IMR-90 (cell line): ENCODE data around the gene TSTD1. TPM values are rescaled to one million over a fixed set of nuclear protein-coding genes. Genes with fewer than 3 reads are reported as not detected.

ENCODE experiments used
- ATAC-seq: fragments of 200-7000 bp; cut with Tn5 transposase; 2 replicates; pipeline ENCODE4 v1.9.1; 2020; ENCODE audit warnings: low read depth, mild to moderate bottlenecking, moderate library complexity
- BruUV-seq: library from RNA; stranded (reverse); fragments of 400-500 nt; replicated peaks from 2 replicates; lab custom pipeline; 2021; lab: Mats Ljungman, UMichigan
- CTCF ChIA-PET: fragments of 300-600 bp; formaldehyde crosslinking; extraction: SDS; loops from one replicate; lab custom pipeline; 2021; ENCODE audit warnings: antibody characterized with exemption; lab: Yijun Ruan, JAX
- POLR2A ChIA-PET: fragments of 300-600 bp; sonication (Branson Sonifier 250); formaldehyde crosslinking; loops from one replicate; lab custom pipeline; 2022; ENCODE audit warnings: antibody characterized with exemption; ENCODE audit not compliant: unreplicated experiment; lab: Charles Lee
- DNase-seq: peaks from one replicate; pipeline ENCODE4 v3.0.0; 2013
- H2AFZ ChIP-seq: replicated peaks from 2 replicates; pipeline ENCODE3; 2013; ENCODE audit warnings: low read length, mild to moderate bottlenecking; ENCODE audit not compliant: poor library complexity
- H2AK5ac ChIP-seq: 2 replicates; pipeline ENCODE4 v1.6.1; 2013; ENCODE audit warnings: low read depth, low read length, inconsistent platforms
- H2AK9ac ChIP-seq: replicated peaks from 2 replicates; pipeline ENCODE3; 2013; ENCODE audit warnings: mild to moderate bottlenecking, low read depth, low read length, moderate library complexity; ENCODE audit not compliant: poor library complexity
- H2BK120ac ChIP-seq: 2 replicates; pipeline ENCODE4 v1.6.1; 2013; ENCODE audit warnings: low read depth, low read length, inconsistent platforms
- H2BK15ac ChIP-seq: 3 replicates; pipeline ENCODE4 v1.6.1; 2013; ENCODE audit warnings: low read depth, low read length, inconsistent platforms
- H2BK20ac ChIP-seq: 2 replicates; pipeline ENCODE4 v1.6.1; 2013; ENCODE audit warnings: low read depth, mild to moderate bottlenecking, inconsistent platforms, low read length, moderate library complexity
- H2BK5ac ChIP-seq: 2 replicates; pipeline ENCODE4 v1.6.1; 2013; ENCODE audit warnings: mild to moderate bottlenecking, low read depth, low read length, inconsistent platforms; ENCODE audit not compliant: poor library complexity, severe bottlenecking
- H3K14ac ChIP-seq: replicated peaks from 2 replicates; pipeline ENCODE4 v1.6.1; 2013; ENCODE audit warnings: low read depth, low read length, inconsistent platforms
- H3K18ac ChIP-seq: 2 replicates; pipeline ENCODE4 v1.6.1; 2013; ENCODE audit warnings: low read depth, low read length, control low read depth
- H3K23ac ChIP-seq: 2 replicates; pipeline ENCODE4 v1.6.1; 2013; ENCODE audit warnings: low read depth, low read length, inconsistent platforms
- H3K27ac ChIP-seq: 2 replicates; pipeline ENCODE4 v1.5.1; 2013; ENCODE audit warnings: mild to moderate bottlenecking, control low read depth, low read length; ENCODE audit not compliant: insufficient read depth
- H3K27me3 ChIP-seq: 2 replicates; pipeline ENCODE4 v1.6.1; 2013; ENCODE audit warnings: low read length; ENCODE audit not compliant: control insufficient read depth, insufficient read depth
- H3K36me3 ChIP-seq: 2 replicates; pipeline ENCODE4 v1.6.1; 2013; ENCODE audit warnings: low read length, mixed read lengths; ENCODE audit not compliant: control insufficient read depth, insufficient read depth
- H3K4ac ChIP-seq: 2 replicates; pipeline ENCODE4 v1.6.1; 2013; ENCODE audit warnings: low read depth, low read length, inconsistent platforms
- H3K4me1 ChIP-seq: 2 replicates; pipeline ENCODE4 v1.6.1; 2013; ENCODE audit warnings: low read length, mixed read lengths; ENCODE audit not compliant: control insufficient read depth, insufficient read depth
- H3K4me2 ChIP-seq: 2 replicates; pipeline ENCODE4 v1.6.1; 2013; ENCODE audit warnings: low read depth, mild to moderate bottlenecking, control low read depth, low read length, moderate library complexity
- H3K4me3 ChIP-seq: 2 replicates; pipeline ENCODE4 v1.5.1; 2013; ENCODE audit warnings: low read depth, mild to moderate bottlenecking, control low read depth, low read length, moderate library complexity; ENCODE audit not compliant: insufficient read depth
- H3K56ac ChIP-seq: 2 replicates; pipeline ENCODE4 v1.6.1; 2013; ENCODE audit warnings: low read length, inconsistent platforms; ENCODE audit not compliant: insufficient read depth; ENCODE audit errors: extremely low read depth
- H3K79me1 ChIP-seq, 2 experiments: 2 replicates each; pipeline ENCODE4 v1.6.1; 2013; ENCODE audit warnings: low read length in 2 of 2, inconsistent platforms in 1 of 2, low read depth in 1 of 2
- H3K9ac ChIP-seq: 2 replicates; pipeline ENCODE4 v1.6.1; 2013; ENCODE audit warnings: low read depth, low read length, control low read depth
- H3K9me1 ChIP-seq: 2 replicates; pipeline ENCODE4 v1.6.1; 2013; ENCODE audit warnings: low read length, inconsistent platforms; ENCODE audit not compliant: insufficient read depth
- H3K9me3 ChIP-seq: 2 replicates; pipeline ENCODE4 v1.6.1; 2013; ENCODE audit warnings: low read length; ENCODE audit not compliant: control insufficient read depth, insufficient read depth
- H4K20me1 ChIP-seq: 2 replicates; pipeline ENCODE4 v1.6.1; 2013; ENCODE audit warnings: low read length, inconsistent platforms; ENCODE audit not compliant: insufficient read depth
- H4K5ac ChIP-seq: 2 replicates; pipeline ENCODE4 v1.6.1; 2013; ENCODE audit warnings: mild to moderate bottlenecking, low read depth, low read length, control low read depth
- H4K8ac ChIP-seq, 2 experiments: 2 replicates each; pipeline ENCODE4 v1.6.1; 2013; ENCODE audit warnings: low read depth in 2 of 2, low read length in 2 of 2, control low read depth in 1 of 2, inconsistent platforms in 1 of 2
- H4K91ac ChIP-seq: 2 replicates; pipeline ENCODE4 v1.6.1; 2013; ENCODE audit warnings: low read depth, low read length, inconsistent platforms; ENCODE audit not compliant: insufficient read depth
- BHLHE40 ChIP-seq: fragments of 150-350 bp; IDR thresholded peaks from 2 replicates; pipeline ENCODE4 v1.6.1; 2016; ENCODE audit warnings: mild to moderate bottlenecking, low read depth, low read length
- CEBPB ChIP-seq: IDR thresholded peaks from 2 replicates; pipeline ENCODE4 v1.6.1; 2012; ENCODE audit warnings: low read depth, low read length, improper control_type of control experiment
- CHD1 ChIP-seq: IDR thresholded peaks from 2 replicates; pipeline ENCODE4 v1.6.1; 2012; ENCODE audit warnings: low read depth, low read length, improper control_type of control experiment
- FOS ChIP-seq: fragments of 150-350 bp; IDR thresholded peaks from 2 replicates; pipeline ENCODE4 v1.6.1; 2016; ENCODE audit warnings: low read depth, low read length
- MXI1 ChIP-seq: IDR thresholded peaks from 2 replicates; pipeline ENCODE4 v1.6.1; 2012; ENCODE audit warnings: low read depth, mild to moderate bottlenecking, low read length, moderate library complexity, borderline replicate concordance
- POLR2A ChIP-seq: IDR thresholded peaks from 2 replicates; pipeline ENCODE4 v1.6.1; 2012; ENCODE audit warnings: mild to moderate bottlenecking, low read depth, low read length
- RAD21 ChIP-seq: IDR thresholded peaks from 2 replicates; pipeline ENCODE4 v1.6.1; 2012; ENCODE audit warnings: low read length, improper control_type of control experiment
- RCOR1 ChIP-seq: IDR thresholded peaks from 2 replicates; pipeline ENCODE4 v1.6.1; 2012; ENCODE audit warnings: mild to moderate bottlenecking, low read length, improper control_type of control experiment; ENCODE audit not compliant: insufficient replicate concordance
- RFX5 ChIP-seq: IDR thresholded peaks from 2 replicates; pipeline ENCODE4 v1.8.0; 2012; ENCODE audit warnings: low read depth, mild to moderate bottlenecking, low read length, moderate library complexity
- SMC3 ChIP-seq: fragments of 150-350 bp; IDR thresholded peaks from 2 replicates; pipeline ENCODE4 v1.6.1; 2016; ENCODE audit warnings: low read depth, mild to moderate bottlenecking, antibody characterized with exemption, low read length, moderate library complexity
- WGBS, 2 experiments: methylation state at CpG; one replicate each; pipeline versions ENCODE4 v1.1.5 to v1.1.7; 2013; ENCODE audit warnings: missing lambda C conversion rate in 2 of 2; ENCODE audit not compliant: insufficient read length in 1 of 2; ENCODE audit errors: extremely low coverage in 2 of 2; 5-methylcytosine and 5-hydroxymethylcytosine counted together
- dilution Hi-C: fragments of 300-500 bp; cut with HindIII; formaldehyde crosslinking; loops from one replicate; pipeline ENCODE4 v1.14.3; 2018; ENCODE audit warnings: low sequenced_read_pairs; ENCODE audit not compliant: unreplicated experiment
- in situ Hi-C: fragments of 300-500 bp; cut with MboI; formaldehyde crosslinking; loops from 3 replicates; pipeline ENCODE4 v1.14.3; 2019; ENCODE audit warnings: low sequenced_read_pairs, inconsistent platforms, mixed read lengths
- intact Hi-C: fragments of 100-400 bp; cut with micrococcal nuclease; formaldehyde crosslinking; loops from 2 replicates; pipeline ENCODE4 v1.10.0; 2022
- polyA plus RNA-seq, 3 experiments: library from polyadenylated mRNA; depleted of rRNA; stranded (reverse); fragments of >200 nt; gene quantifications; 2 replicates each; pipeline ENCODE4 v1.2.3, GENCODE V29; 2012; ENCODE audit warnings: low replicate concordance in 1 of 3
- total RNA-seq: library from RNA; depleted of rRNA; stranded (reverse); fragments of >200 nt; gene quantifications from 2 replicates; pipeline ENCODE4 v1.2.3, GENCODE V29; 2012
- TF ChIP-seq, protein P1 (sequence below): fragments of 150-350 bp; IDR thresholded peaks from 2 replicates; pipeline ENCODE4 v1.6.1; 2017; ENCODE audit warnings: mild to moderate bottlenecking, antibody characterized with exemption, low read length, low read depth
- TF ChIP-seq, protein P2 (sequence below): fragments of 150-350 bp; IDR thresholded peaks from 2 replicates; pipeline ENCODE4 v1.6.1; 2016; ENCODE audit warnings: low read depth, mild to moderate bottlenecking, low read length, moderate library complexity, borderline replicate concordance
- TF ChIP-seq, protein P3 (sequence below): conservative IDR thresholded peaks from 2 replicates; pipeline ENCODE4 v1.5.1; 2012; ENCODE audit warnings: mild to moderate bottlenecking, low read depth, low read length, improper control_type of control experiment

Gene TSTD1
- total and polyA plus RNA-seq, 2 of the 4 experiments (the other 2 are of a cell fraction), result 0.21 TPM; not detected in 1

DNA sequence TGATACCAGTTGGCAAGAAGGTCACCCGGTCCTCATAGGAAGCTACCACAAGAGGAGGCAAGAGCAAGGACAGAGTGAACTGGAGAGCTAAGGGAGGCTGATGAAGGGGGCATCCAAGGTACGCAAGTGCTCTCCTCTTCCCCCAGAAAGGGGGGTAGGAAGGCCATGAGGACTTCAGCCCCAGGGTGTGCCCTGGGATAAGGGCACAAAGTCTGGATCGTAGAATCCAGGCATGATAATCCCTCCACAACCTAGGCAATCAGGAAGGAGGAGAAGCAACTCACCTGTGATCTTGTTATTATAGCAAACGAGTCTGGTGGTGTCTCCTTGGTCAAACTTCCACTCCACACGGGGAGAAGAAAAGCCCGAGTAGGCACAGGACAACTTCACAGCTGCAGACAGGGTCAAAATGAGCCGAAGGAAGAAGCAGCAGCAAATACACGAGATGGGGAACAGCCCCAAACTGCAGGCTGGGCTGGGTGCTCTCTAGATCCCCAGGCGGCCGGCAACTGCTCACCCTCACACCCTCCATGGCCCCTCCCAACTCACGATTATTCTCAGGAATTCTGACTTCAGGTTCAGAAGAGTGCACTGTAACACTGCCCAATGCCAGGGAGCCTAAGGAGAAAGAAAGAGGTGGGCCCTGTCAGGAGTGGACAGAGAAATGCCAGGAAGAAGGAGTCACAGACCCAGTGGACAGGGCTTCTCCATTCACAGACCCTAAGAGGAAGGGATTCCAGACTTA lies 37.9 kb downstream of the TSTD1 start:
- intact Hi-C loops (no loop called here), in situ Hi-C loops (no loop called here), dilution Hi-C loops (no loop called here)
- ATAC-seq (no peak), DNase-seq (no peak)
- H2AFZ ChIP-seq, result no peak overlapping the region
- H3K4me3 ChIP-seq, result no peak overlapping the region
- ChIA-PET CTCF (no interaction called here), POLR2A (no interaction called here)
- no peak overlapping the region for H4K5ac ChIP-seq
- no peaks in the 10 kb centered on the region for H3K36me3 ChIP-seq
- no peak overlapping the region for H3K56ac ChIP-seq
- H3K79me1 ChIP-seq, result no peaks in the 10 kb centered on the region
- no peak overlapping the region for H2AK5ac ChIP-seq
- no peak overlapping the region for H2BK15ac ChIP-seq
- no peak overlapping the region for H3K4ac ChIP-seq
- no peaks in the 10 kb centered on the region for H3K9me3 ChIP-seq
- H2BK20ac ChIP-seq, result no peak overlapping the region
- H2AK9ac ChIP-seq, result no peak overlapping the region
- no peak overlapping the region for H3K4me2 ChIP-seq
- H3K27ac ChIP-seq, result no peak overlapping the region
- H3K4me1 ChIP-seq, result no peaks in the 10 kb centered on the region
- no peak overlapping the region for H4K91ac ChIP-seq
- H4K20me1 ChIP-seq, result no peaks in the 10 kb centered on the region
- no peak overlapping the region for H3K14ac ChIP-seq
- H2BK120ac ChIP-seq, result no peak overlapping the region
- 92% methylated on average over 2 of the region's 11 CpGs; no CpG with 5 or more reads in 1 of the 2 experiments for WGBS, 2 experiments
- H3K23ac ChIP-seq, result no peak overlapping the region
- no peak overlapping the region for H3K18ac ChIP-seq
- TF ChIP-seq, protein P1, sequence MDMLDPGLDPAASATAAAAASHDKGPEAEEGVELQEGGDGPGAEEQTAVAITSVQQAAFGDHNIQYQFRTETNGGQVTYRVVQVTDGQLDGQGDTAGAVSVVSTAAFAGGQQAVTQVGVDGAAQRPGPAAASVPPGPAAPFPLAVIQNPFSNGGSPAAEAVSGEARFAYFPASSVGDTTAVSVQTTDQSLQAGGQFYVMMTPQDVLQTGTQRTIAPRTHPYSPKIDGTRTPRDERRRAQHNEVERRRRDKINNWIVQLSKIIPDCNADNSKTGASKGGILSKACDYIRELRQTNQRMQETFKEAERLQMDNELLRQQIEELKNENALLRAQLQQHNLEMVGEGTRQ, result no peak
- TF ChIP-seq POLR2A (no peak), BHLHE40 (no peak), SMC3 (no peak), FOS (no peak), MXI1 (no peak), RFX5 (no peak), CHD1 (no peak), RCOR1 (no peak), CEBPB (no peak), RAD21 (no peak)
- TF ChIP-seq, protein P2, sequence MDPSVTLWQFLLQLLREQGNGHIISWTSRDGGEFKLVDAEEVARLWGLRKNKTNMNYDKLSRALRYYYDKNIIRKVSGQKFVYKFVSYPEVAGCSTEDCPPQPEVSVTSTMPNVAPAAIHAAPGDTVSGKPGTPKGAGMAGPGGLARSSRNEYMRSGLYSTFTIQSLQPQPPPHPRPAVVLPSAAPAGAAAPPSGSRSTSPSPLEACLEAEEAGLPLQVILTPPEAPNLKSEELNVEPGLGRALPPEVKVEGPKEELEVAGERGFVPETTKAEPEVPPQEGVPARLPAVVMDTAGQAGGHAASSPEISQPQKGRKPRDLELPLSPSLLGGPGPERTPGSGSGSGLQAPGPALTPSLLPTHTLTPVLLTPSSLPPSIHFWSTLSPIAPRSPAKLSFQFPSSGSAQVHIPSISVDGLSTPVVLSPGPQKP, result no peak
- TF ChIP-seq, protein P3, sequence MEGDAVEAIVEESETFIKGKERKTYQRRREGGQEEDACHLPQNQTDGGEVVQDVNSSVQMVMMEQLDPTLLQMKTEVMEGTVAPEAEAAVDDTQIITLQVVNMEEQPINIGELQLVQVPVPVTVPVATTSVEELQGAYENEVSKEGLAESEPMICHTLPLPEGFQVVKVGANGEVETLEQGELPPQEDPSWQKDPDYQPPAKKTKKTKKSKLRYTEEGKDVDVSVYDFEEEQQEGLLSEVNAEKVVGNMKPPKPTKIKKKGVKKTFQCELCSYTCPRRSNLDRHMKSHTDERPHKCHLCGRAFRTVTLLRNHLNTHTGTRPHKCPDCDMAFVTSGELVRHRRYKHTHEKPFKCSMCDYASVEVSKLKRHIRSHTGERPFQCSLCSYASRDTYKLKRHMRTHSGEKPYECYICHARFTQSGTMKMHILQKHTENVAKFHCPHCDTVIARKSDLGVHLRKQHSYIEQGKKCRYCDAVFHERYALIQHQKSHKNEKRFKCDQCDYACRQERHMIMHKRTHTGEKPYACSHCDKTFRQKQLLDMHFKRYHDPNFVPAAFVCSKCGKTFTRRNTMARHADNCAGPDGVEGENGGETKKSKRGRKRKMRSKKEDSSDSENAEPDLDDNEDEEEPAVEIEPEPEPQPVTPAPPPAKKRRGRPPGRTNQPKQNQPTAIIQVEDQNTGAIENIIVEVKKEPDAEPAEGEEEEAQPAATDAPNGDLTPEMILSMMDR, result no peak
- no peak overlapping the region for H3K9ac ChIP-seq
- H4K8ac ChIP-seq, result no peak overlapping the region
- no peaks in the 10 kb centered on the region for H3K9me1 ChIP-seq
- BruUV-seq, result no TSS peak
- no peak overlapping the region for H2BK5ac ChIP-seq
- H3K27me3 ChIP-seq, result no peaks in the 10 kb centered on the region
